OCI-LY3 (cell line): ENCODE results near the gene GLI2.

ENCODE experiments used
- H2AFZ ChIP-seq: fragments of 200-600, 300-600 bp; shearing (Covaris generic); 2 replicates; pipeline ENCODE4 v1.6.0; 2014; ENCODE audit warnings: antibody characterized with exemption, low read depth, low read length
- H3K27ac ChIP-seq: fragments of 200-600, 300-600 bp; sonication (generic); 2 replicates; pipeline ENCODE4 v1.5.1; 2014; ENCODE audit warnings: mild to moderate bottlenecking, low read length, moderate library complexity, mixed read lengths
- H3K27me3 ChIP-seq: fragments of 200-600, 300-600 bp; sonication (generic); 2 replicates; pipeline ENCODE4 v1.6.1; 2014; ENCODE audit warnings: low read depth, low read length, mixed read lengths
- H3K36me3 ChIP-seq: fragments of 200-600, 300-600 bp; sonication (generic); replicated peaks from 2 replicates; pipeline ENCODE3; 2014; ENCODE audit warnings: low read depth, low read length, mixed read lengths
- H3K4me1 ChIP-seq: fragments of 300-600, 200-600 bp; sonication (generic); 2 replicates; pipeline ENCODE4 v1.6.1; 2014; ENCODE audit warnings: low read length, mixed read lengths
- H3K4me2 ChIP-seq: fragments of 200-600, 300-600 bp; sonication (generic); 2 replicates; pipeline ENCODE4 v1.6.1; 2014; ENCODE audit warnings: low read length, mixed read lengths
- H3K4me3 ChIP-seq: fragments of 300-600, 200-600 bp; sonication (generic); 2 replicates; pipeline ENCODE4 v1.5.1; 2014; ENCODE audit warnings: antibody characterized with exemption, mild to moderate bottlenecking, low read length, moderate library complexity
- H3K79me2 ChIP-seq: fragments of 300-600, 200-600 bp; shearing (Covaris generic); 2 replicates; pipeline ENCODE4 v1.6.1; 2014; ENCODE audit warnings: mild to moderate bottlenecking, low read length, mixed read lengths
- H3K9ac ChIP-seq: fragments of 300-600, 200-600 bp; shearing (Covaris generic); 2 replicates; pipeline ENCODE4 v1.6.0; 2014; ENCODE audit warnings: mild to moderate bottlenecking, low read length, moderate library complexity
- H3K9me3 ChIP-seq: fragments of 200-600, 300-600 bp; shearing (Covaris generic); 2 replicates; pipeline ENCODE4 v1.6.1; 2014; ENCODE audit warnings: low read length, mixed read lengths; ENCODE audit not compliant: insufficient read depth
- H4K20me1 ChIP-seq: fragments of 200-600, 300-600 bp; sonication (generic); 2 replicates; pipeline ENCODE4 v1.6.1; 2016; ENCODE audit warnings: low read length, mixed read lengths; ENCODE audit not compliant: insufficient read depth
- CTCF ChIP-seq: fragments of 200-600, 300-600 bp; sonication (generic); IDR thresholded peaks from 2 replicates; pipeline ENCODE4 v1.5.1; 2014; ENCODE audit warnings: antibody characterized with exemption, low read length, low read depth
- EZH2phosphoT487 ChIP-seq: fragments of 200-600 bp; shearing (Covaris generic); IDR thresholded peaks from 2 replicates; pipeline ENCODE4 v1.6.1; 2018; ENCODE audit warnings: antibody characterized with exemption, mixed run types, low read depth

GLI2 gene

GRCh38 chr2:120762341-120763061, 26.8 kb downstream of the GLI2 start:
- H3K27me3 ChIP-seq = no peaks in the 10 kb centered on the region
- no peak overlapping the region for H2AFZ ChIP-seq
- no peaks in the 10 kb centered on the region for H3K9me3 ChIP-seq
- no peak overlapping the region for H3K9ac ChIP-seq
- H3K4me2 ChIP-seq = no peak overlapping the region
- H3K79me2 ChIP-seq = no peaks in the 10 kb centered on the region
- no peaks in the 10 kb centered on the region for H3K4me1 ChIP-seq
- no peaks in the 10 kb centered on the region for H4K20me1 ChIP-seq
- H3K36me3 ChIP-seq = no peaks in the 10 kb centered on the region
- TF ChIP-seq CTCF (no peak), EZH2phosphoT487 (no peak)
- no peak overlapping the region for H3K27ac ChIP-seq
- no peak overlapping the region for H3K4me3 ChIP-seq

GRCh38 chr2:120763508-120763907, 27.8 kb downstream of the GLI2 start:
- Histone ChIP-seq H3K4me1 (no peaks in the 10 kb centered on the region), H3K9me3 (no peaks in the 10 kb centered on the region), H3K4me2 (no peak overlapping the region), H3K36me3 (no peaks in the 10 kb centered on the region), H2AFZ (no peak overlapping the region), H3K79me2 (no peaks in the 10 kb centered on the region), H4K20me1 (no peaks in the 10 kb centered on the region), H3K27me3 (no peaks in the 10 kb centered on the region), H3K27ac (no peak overlapping the region), H3K9ac (no peak overlapping the region), H3K4me3 (no peak overlapping the region)
- TF ChIP-seq EZH2phosphoT487 (no peak), CTCF (no peak)

- H3K27me3 ChIP-seq = no peaks in the 10 kb centered on the region
- H3K4me3 ChIP-seq = no peak overlapping the region
- no peak for TF ChIP-seq EZH2phosphoT487
- no peak for TF ChIP-seq CTCF
- H3K4me2 ChIP-seq = no peak overlapping the region
- no peak overlapping the region for H3K27ac ChIP-seq
- H3K9ac ChIP-seq = no peak overlapping the region
- no peaks in the 10 kb centered on the region for H3K4me1 ChIP-seq
- no peak overlapping the region for H2AFZ ChIP-seq
- H3K9me3 ChIP-seq = no peaks in the 10 kb centered on the region
- no peaks in the 10 kb centered on the region for H4K20me1 ChIP-seq
- H3K79me2 ChIP-seq = no peaks in the 10 kb centered on the region
- H3K36me3 ChIP-seq = no peaks in the 10 kb centered on the region
Observed at GRCh38 chr2:120763931-120764330, 28.3 kb downstream of the GLI2 start.

- Histone ChIP-seq H3K36me3 (no peaks in the 10 kb centered on the region), H3K4me1 (no peaks in the 10 kb centered on the region), H3K9ac (no peak overlapping the region), H3K4me2 (no peak overlapping the region), H3K79me2 (no peaks in the 10 kb centered on the region), H2AFZ (no peak overlapping the region), H4K20me1 (no peaks in the 10 kb centered on the region), H3K9me3 (no peaks in the 10 kb centered on the region), H3K27me3 (no peaks in the 10 kb centered on the region), H3K27ac (no peak overlapping the region), H3K4me3 (no peak overlapping the region)
- TF ChIP-seq CTCF (no peak), EZH2phosphoT487 (no peak)
Observed at GRCh38 chr2:120764492-120764891, 28.8 kb downstream of the GLI2 start.
